HL-60/S4 treated with retinoic acid at 250 ng/mL for 4 days and 3 days (cell line): ENCODE measurements around the gene HDDC3.

Experiments
- in situ Hi-C: fragments of 300-500 bp; cut with MboI; formaldehyde crosslinking; loops from 2 replicates; pipeline ENCODE4 v1.7.0; 2022; ENCODE audit warnings: low sequenced_read_pairs

HDDC3 gene, protein sequence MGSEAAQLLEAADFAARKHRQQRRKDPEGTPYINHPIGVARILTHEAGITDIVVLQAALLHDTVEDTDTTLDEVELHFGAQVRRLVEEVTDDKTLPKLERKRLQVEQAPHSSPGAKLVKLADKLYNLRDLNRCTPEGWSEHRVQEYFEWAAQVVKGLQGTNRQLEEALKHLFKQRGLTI

DNA sequence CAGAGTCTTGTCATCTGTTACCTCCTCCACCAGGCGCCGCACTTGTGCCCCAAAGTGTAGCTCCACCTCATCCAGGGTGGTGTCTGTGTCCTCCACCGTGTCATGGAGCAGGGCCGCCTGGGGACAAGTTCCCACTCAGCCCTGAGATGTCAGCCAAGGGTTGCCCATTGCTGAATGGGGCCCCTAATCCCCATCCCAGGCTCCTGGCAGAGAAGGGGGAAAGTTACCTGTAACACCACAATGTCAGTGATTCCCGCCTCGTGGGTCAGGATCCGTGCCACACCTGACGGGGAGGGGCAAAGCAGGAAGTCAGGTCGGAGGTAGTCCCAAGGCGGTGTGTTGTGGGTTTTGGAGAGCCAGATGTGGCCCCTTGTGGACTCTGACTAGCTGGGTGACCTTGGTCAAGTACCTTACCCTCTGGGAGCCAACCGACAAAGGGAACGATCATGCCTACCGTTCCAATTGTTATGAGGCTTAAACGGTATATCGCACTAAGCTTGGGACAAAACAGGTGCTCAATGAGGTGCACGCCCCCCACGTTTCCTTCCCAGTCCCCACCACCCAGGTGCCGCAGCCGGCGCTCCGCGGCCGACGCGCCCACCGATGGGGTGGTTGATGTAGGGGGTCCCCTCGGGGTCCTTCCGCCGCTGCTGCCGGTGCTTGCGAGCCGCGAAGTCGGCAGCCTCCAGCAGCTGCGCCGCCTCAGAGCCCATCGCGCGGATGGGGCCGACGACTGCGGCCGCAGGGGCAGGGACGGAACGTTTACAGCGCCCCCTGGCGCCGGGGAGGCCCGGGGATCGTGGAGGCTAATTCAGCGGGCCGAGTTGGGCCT, at the start of gene HDDC3:
HDDC3 (minus strand) TSS at position 722 of the 832 bp plus-strand sequence; CDS start at position 713, 9 bp downstream.
- in situ Hi-C loops: no loop called here

GRCh38 chr15:90982135-90982534, 49.8 kb upstream of the HDDC3 start:
- in situ Hi-C loops: no loop called here

GRCh38 chr15:90981681-90982080, 49.3 kb upstream of the HDDC3 start:
- in situ Hi-C loops: no loop called here

DNA sequence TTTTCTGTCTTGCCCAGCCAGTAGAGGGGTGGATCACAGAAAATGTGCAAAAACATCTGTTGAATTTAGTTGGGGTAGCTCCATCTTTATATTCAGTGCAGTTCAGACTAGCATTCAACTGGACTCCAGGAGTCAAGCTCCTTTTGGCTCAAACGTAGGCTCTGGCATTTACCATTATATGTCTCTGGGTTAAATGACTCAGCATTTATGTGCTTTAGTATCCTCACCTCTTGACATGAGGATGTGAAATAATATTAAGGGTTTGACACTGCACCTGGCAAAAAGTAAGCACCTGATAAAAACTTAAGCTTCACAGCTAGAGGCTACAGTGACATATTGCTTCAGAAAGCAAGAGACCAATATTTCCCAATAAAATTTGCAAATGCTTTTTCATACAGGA, 47.2 kb upstream of the HDDC3 start:
- in situ Hi-C loops: no loop called here

GRCh38 chr15:90974216-90974615, 41.9 kb upstream of the HDDC3 start:
- in situ Hi-C loops: loop anchor here (25.0 kb wide), 1 partner anchor 288 kb away; no protein-coding TSS in a partner anchor

GRCh38 chr15:90972133-90972532, 39.8 kb upstream of the HDDC3 start:
- in situ Hi-C loops: loop anchor here (25.0 kb wide), 1 partner anchor 290 kb away; no protein-coding TSS in a partner anchor

GRCh38 chr15:90970274-90970673, 37.9 kb upstream of the HDDC3 start:
- in situ Hi-C loops: loop anchor here (25.0 kb wide), 1 partner anchor 292 kb away; no protein-coding TSS in a partner anchor

DNA sequence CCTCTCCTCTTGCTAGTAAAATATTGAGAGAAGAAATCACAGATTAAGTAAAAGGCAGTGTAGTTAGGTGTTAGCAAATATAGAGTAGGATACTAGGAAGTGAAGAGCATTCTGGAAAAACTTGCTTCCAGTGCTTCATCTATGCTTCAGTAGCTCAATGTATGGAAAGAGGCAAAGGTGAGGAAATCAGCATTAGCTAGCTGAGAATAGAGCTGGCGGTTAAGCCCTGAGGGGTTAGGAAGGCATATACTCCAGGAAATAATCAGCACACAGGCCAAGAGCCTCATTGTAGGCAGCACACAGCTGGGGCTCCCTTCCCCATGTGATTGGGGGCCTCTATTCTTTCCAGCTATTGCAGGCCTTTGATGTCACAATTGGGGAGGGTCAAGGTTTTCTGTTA, 36.1 kb upstream of the HDDC3 start:
- in situ Hi-C loops: loop anchor here (25.0 kb wide), 1 partner anchor 294 kb away; no protein-coding TSS in a partner anchor

DNA sequence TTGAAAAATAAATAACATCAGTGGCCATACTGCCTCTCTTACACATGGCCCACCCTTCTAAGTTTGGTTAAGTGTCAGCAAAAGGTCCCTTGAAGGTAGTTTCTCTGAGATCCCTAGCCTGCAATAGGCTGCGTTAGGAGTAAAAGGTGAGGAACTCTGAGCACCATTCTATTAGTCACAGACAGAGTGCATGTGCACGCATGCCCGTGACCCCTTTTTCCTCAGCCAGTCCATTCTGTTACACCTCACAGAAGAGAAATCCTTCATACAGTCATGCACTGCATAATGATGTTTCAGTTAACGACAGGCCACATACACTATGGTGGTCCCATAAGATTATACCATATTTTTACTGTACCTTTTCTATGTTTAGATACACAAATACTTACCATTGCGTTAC, 34.9 kb upstream of the HDDC3 start:
- in situ Hi-C loops: loop anchor here (25.0 kb wide), 1 partner anchor 295 kb away; no protein-coding TSS in a partner anchor

DNA sequence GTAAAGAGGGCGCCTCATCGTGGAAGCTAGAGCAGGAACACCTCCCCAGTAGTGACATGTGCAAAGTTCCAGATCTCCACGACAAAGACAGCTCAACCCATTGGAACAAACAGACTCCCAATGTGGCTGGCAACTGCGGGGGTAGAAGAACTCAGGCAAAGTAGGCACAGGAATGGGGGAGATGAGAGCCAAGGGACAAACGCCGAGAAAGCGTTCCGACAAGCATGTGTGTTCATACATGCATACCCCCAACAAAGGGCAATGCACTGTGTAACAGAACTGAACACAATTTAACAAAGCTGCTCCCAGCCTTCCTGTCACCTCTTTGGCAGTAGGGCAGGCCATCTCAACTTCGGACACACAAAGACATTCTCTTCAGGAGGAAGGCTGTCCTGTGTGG, 33.9 kb upstream of the HDDC3 start:
- in situ Hi-C loops: loop anchor here (25.0 kb wide), 1 partner anchor 296 kb away; no protein-coding TSS in a partner anchor

- in situ Hi-C loops: loop anchor here (25.0 kb wide), 1 partner anchor 300 kb away; no protein-coding TSS in a partner anchor
Measured at GRCh38 chr15:90962021-90962420, 29.7 kb upstream of the HDDC3 start.

DNA sequence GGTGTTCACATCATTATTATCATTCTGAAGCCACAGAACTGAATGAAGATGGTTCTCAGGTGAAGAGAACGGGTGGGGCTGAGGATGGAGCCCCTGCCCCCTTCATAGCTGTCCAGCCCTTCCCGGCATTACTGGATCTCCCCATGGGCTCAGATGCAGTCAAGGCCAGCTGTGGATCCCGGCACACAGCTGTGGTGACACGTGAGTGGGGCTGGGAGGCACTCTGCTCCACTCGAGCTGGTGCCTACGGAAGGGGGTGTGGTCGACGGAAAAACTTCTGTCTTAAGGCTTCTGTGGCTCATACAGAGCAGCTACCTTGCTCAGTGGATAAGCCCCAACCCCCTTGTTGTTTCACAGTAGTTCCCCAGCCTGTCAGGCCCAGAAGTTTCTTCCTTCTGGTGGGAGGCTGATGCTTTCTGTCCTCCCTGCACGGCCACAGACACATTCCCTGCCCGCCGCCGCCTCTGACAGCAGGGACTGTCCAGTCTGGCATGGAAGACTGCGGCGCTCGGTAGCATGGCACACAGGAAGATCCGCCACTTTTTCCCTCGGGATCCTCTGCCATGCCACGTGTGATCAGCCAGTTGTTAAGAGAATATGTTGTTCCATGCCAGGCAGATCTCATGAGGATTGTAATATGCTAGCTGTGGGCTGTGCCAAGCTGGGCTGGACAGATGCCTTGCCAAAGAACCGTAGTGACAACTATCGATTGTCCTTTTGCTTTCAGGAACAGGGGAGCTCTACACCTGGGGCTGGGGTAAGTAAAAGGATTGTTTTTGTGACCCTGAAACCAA, 28.1 kb upstream of the HDDC3 start:
- in situ Hi-C loops: loop anchor here (25.0 kb wide), 1 partner anchor 302 kb away; no protein-coding TSS in a partner anchor

DNA sequence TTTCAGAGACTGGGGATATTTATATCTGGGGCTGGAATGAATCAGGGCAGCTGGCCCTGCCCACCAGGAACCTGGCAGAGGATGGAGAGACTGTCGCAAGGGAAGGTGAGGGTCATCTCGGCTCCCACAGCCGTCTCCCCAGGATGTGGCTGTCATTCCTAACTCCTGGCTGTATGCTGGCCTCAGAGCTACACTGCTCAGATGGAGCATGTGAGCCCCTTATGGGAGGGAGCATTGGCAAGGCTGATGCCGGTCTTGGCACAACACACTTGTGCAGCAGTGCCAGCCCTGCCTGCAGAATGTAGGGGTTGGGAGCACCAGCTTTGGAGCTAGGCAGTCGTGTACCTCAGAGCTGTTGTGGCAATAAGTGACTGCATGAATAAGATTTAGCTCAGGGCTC, 27.5 kb upstream of the HDDC3 start:
- in situ Hi-C loops: loop anchor here (25.0 kb wide), 1 partner anchor 302 kb away; no protein-coding TSS in a partner anchor

DNA sequence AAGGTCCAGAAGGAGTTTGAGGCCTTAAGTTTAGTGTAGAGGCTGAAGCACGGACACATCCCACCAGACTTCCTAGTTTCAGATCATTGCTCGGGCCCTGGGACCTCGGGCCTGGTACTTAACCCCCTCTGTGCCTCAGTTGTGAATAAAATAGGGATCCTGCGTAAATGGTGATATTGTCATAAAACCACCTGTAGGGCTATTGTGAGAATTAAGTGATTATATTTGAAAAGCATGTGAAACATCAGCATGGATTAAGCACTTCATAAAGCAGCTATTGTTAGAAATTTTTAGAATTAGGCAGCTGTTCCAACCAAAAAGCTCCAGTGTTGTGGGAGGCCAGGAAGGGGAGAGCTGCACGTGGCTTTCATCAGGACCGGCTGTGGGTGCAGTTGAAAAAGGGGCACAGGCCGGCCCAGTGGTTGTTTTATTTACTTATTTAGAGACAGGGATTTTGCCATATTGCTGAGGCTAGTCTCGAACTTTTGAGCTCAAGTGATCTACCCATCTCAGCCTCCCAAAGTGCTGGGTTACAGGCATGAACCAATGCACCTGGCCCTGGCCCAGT, 26.8 kb upstream of the HDDC3 start:
- in situ Hi-C loops: loop anchor here (25.0 kb wide), 1 partner anchor 303 kb away; no protein-coding TSS in a partner anchor

DNA sequence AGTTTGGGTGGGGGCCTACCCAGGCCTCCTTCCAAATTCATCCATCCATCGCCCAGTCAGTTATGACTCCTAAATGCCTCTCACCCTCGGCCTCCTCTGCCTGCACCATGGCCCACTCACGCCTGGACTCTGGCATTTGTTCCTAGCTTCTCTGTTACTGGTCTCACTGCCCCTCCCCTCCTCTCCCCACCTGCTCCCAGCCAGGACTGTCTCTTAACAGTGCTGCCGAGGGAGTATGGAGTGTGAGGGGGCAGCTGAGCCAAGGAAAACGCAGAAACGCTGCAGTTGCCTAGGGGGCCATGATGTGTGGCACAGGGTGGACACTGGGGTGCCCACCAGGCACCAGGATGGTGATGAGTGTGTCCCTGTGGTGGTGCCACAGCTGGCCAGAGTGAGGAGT, 25.4 kb upstream of the HDDC3 start:
- in situ Hi-C loops: loop anchor here (25.0 kb wide), 1 partner anchor 305 kb away; no protein-coding TSS in a partner anchor

- in situ Hi-C loops: loop anchor here (25.0 kb wide), 1 partner anchor 305 kb away; no protein-coding TSS in a partner anchor
Measured at GRCh38 chr15:90957031-90957790, 24.9 kb upstream of the HDDC3 start.

- in situ Hi-C loops: loop anchor here (25.0 kb wide), 1 partner anchor 306 kb away; no protein-coding TSS in a partner anchor
Measured at GRCh38 chr15:90956274-90957030, 24.1 kb upstream of the HDDC3 start.

DNA sequence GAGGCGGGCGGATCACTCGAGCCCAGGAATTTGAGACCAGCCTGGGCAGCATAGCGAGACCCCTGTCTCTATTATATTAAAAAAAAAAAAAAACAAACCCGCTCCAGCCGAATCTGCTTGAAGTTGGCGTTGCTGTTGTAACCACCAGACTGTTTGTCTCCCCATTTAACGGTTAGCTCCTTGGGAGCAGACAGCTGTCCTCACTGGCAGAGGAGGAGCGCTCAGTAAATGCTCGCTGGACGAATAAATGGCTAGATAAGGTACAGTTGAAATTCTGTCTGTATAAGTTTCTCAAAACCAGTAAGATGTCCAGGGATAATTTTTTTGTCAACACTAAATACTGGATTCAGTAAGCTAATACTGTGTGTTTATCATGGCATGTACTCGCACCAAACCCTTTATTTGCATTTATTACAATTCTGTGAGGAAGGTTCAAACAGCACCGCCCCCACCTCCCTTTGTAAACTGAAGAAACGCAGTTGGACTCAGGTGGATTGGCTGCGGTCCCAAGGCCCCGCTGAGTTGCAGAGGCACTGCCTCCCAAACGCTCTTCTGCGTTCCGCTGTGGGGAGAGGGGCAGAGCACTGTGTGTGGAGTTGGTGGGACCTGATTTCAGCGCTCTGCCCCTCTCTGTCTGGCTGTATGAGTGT, 23.4 kb upstream of the HDDC3 start:
- in situ Hi-C loops: loop anchor here (25.0 kb wide), 1 partner anchor 307 kb away; no protein-coding TSS in a partner anchor
